KOPT-K1 (cell line): ENCODE results near the gene HES5.
"Not testable (repeated sequence)": the region's sequence is repeated elsewhere in the genome, so short reads cannot be mapped to it uniquely, and the experiment has no call there.

ENCODE experiments used
- H3K27ac ChIP-seq: fragments of 200-600 bp; sonication (generic); 2 replicates; pipeline ENCODE4 v1.5.1; 2016; ENCODE audit warnings: antibody characterized with exemption, mild to moderate bottlenecking, low read depth, low read length; ENCODE audit not compliant: poor library complexity, severe bottlenecking
- H3K36me3 ChIP-seq: fragments of 200-600 bp; sonication (generic); 2 replicates; pipeline ENCODE4 v1.5.1; 2017; ENCODE audit warnings: antibody characterized with exemption, mild to moderate bottlenecking, low read length, moderate library complexity; ENCODE audit not compliant: insufficient read depth
- H3K9me3 ChIP-seq: fragments of 200-600 bp; sonication (generic); 2 replicates; pipeline ENCODE4 v1.5.1; 2017; ENCODE audit warnings: antibody characterized with exemption, low read length, mild to moderate bottlenecking; ENCODE audit not compliant: insufficient read depth, poor library complexity, severe bottlenecking

The HES5 gene

GRCh38 chr1:2529784-2530512, at the start of gene HES5:
TSS of gene HES5 (minus strand) at chr1:2530263. CDS start at chr1:2530164, 99 bp downstream.
- Histone ChIP-seq H3K9me3 (no peaks in the 10 kb centered on the region), H3K27ac (no peak within 1 kb of the TSS), H3K36me3 (no peaks in the 10 kb centered on the region)

GRCh38 chr1:2578758-2579118, 48.7 kb upstream of the HES5 start:
- H3K27ac ChIP-seq: no peak overlapping the region
- peaks cover under 1% of the 10 kb centered on the region for H3K9me3 ChIP-seq
- no peaks in the 10 kb centered on the region for H3K36me3 ChIP-seq

GRCh38 chr1:2577565-2578075, 47.6 kb upstream of the HES5 start:
- not testable (repeated sequence) for H3K9me3 ChIP-seq, H3K27ac ChIP-seq, H3K36me3 ChIP-seq

DNA sequence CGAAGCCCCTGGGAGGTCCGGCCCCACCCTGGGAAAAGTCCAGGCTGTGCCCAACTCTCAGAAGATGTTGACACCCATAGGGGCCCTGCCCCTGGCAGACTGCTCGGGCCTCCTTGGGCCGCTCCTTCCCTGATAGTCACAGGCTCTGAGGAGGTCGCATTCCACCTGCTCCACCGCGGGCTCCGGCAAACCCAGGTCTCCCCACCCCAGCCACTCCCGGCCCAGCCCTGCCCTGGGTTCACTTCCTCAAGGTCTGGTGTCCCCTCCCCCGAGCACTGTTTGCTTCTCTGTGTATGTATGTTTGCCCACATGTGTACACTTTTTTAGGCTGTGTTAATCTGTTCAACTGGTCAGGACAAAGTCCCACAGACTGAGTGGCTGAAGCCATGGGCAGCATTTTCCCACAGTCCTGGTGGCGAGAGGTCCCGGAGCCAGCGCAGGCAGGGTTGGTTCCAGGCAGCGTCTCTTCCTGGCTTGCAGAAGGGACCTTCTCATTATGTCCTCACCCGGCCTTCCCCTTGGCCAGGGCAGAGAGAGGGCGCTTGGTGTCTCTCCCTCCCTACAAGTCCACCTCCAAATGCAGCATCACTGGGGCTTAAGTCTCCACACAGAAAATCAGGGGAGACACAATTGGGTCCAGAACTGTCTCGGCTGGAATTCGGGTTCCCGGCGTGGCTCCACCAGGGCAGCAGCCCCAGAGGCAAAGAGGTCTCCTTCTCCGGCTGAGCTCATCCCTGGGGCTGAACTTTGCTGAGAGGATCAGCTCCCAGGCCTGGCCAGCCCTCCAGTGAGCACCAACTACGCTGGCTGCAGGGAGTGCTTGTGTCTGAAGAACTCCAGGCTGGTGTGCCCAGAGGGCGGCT, 46.0 kb upstream of the HES5 start:
- Histone ChIP-seq H3K36me3 (no peaks in the 10 kb centered on the region), H3K27ac (no peak overlapping the region), H3K9me3 (peaks cover 8% of the 10 kb centered on the region)

GRCh38 chr1:2574350-2574749, 44.3 kb upstream of the HES5 start:
- H3K36me3 ChIP-seq: no peaks in the 10 kb centered on the region
- peaks cover 8% of the 10 kb centered on the region for H3K9me3 ChIP-seq
- H3K27ac ChIP-seq: no peak overlapping the region

DNA sequence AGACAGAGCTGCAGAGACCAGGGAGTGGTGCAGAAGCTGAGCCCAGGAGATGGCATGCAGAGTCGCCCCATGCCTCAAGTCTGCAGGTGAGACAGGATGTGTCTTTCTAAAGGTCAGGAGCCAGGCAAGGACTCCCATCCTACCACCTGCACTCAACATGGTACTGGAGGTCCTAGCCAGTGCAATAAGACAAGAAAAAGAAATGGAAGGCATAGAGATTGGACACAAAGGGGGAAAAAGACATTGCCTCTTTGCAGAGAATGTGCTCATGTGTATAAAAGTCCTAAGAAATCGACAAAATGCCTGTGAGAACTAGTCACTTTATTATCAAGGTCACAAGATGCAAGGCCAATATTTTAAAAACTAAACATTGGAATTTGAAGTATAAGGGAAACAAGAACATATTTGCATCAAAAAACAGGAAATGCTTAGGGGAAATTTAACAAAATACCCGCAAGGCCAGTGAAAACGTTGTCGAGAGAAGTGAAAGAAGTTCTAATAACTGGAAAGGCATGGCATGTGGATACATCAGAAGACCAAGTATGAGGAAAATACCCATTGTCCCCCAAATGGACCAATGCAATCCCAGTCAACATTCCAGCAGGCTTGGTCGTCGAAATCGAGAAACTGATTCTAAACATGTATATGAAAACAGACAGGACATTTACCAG, 43.3 kb upstream of the HES5 start:
- peaks cover 8% of the 10 kb centered on the region for H3K9me3 ChIP-seq

DNA sequence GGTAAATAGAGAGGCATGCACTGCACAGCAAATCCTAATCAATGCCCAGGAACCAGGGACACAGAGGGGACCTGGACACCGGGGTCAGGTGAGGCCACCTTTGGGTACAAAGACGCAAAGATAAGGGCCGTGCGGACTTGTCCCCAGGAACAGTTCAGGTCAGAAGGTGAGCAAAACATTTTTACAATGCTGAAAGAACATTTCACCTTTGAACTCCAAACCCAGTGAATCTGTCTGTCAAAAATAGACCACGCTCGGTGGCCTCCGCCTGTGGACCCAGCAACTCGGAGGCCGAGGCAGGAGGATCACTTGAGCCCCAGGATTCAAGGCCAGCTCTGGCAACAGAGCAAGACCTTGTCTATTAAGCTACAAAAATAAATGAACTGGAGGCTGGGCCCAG, 41.3 kb upstream of the HES5 start:
- Histone ChIP-seq H3K27ac (no peak overlapping the region), H3K36me3 (no peaks in the 10 kb centered on the region), H3K9me3 (peaks cover 8% of the 10 kb centered on the region)

More for the DNA sequence above, 43.3 kb upstream of the HES5 start:
- H3K27ac ChIP-seq: no peak overlapping the region
- H3K36me3 ChIP-seq: no peaks in the 10 kb centered on the region

DNA sequence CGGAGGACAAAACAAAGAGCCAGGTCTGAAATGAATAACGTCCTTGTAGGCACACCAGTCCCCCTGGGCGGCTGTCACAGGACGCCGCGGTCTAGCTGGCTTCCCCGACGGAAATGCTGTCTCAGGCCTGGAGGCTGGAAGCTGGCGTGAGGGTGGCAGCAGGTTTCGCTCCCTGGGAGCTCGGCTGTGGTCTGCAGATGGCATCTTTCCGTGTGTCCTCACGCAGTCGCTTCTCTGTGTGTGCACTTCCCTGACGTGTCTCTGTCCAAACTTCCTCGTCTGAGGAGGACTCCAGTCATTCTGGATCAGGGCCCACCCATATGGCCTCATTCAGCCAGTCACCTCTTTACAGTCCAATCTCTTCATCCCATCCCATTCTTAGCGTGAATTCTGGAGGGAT, 40.3 kb upstream of the HES5 start:
- Histone ChIP-seq H3K9me3 (peaks cover 8% of the 10 kb centered on the region), H3K27ac (no peak overlapping the region), H3K36me3 (no peaks in the 10 kb centered on the region)

DNA sequence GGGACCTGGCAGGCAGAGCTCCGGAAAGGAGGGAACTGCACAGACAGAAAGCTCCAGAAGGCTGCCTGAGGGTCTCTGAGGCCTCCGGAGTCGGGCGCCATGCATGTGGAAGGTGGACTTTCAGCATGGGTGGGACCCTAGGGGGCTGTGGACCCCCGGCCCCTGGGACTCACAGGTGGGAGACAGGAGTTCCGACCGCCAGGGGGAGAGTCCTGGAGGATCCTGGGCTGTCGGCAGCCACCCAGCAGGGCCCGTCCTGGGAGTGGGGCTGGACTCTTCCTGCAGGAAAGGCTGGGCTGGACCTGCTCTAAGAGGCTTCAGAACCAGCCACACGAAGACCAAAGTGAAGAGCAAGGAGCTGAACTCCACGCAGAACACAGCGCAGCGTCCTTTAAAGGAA, 39.6 kb upstream of the HES5 start:
- not testable (repeated sequence) for H3K36me3 ChIP-seq, H3K9me3 ChIP-seq

DNA sequence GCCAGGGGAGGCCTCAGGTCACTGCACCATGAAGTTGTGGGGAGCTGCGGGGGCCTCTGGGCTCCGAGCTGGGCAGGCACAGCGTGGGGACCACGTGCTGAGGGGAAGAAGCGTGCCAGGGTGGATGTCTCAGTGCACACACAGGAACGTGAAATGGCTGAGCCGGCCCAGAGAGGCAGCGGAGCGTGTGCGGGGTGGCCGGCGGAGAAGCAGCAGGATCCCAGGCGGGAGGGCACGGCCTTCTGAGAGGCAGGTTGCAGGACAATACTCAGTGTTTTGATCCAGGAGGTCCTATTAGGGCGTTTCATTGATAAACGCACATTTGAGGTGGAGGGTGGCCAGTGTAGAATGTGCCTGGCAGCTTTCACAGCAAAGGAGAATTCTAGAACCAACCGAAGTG, 39.0 kb upstream of the HES5 start:
- Histone ChIP-seq H3K36me3 (no peaks in the 10 kb centered on the region), H3K9me3 (peaks cover 8% of the 10 kb centered on the region), H3K27ac (no peak overlapping the region)

More for the DNA sequence above, 39.6 kb upstream of the HES5 start:
- H3K27ac ChIP-seq: not testable (repeated sequence)

DNA sequence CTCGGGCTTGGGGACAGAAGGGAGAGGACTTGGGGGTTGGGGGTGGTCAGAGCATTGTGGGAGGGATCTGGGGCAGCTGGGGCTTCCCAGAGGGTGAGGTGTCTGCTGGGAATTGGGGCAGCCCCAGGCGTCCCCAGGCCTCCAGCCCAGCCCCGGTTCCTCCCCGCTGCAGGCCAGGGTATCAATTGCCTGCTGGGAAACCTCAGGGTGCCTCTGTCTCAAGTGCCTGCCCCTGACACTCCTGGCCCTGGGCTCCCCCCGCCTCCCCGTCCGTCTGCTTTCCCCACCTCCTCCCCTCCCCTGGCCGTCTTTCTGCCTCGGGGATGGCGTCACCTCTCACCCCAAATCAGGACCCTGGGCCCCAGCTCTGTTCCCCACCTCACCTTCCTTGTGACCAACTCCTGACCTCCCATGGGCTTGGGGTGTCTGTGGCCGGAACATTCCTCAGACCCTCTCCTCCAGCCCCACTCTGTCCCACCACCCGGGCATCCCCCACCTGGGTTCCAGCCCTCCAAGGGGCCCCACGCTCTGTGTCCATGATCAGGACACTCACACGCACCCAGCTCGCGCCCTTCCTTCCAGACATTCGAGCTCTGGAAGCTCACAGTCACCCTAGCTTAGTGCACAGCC, 38.2 kb upstream of the HES5 start:
- H3K36me3 ChIP-seq, H3K9me3 ChIP-seq: not testable (repeated sequence)

GRCh38 chr1:2567083-2567679, 37.1 kb upstream of the HES5 start:
- peaks cover 6% of the 10 kb centered on the region; the same call in 1 of the 2 replicates for H3K36me3 ChIP-seq
- H3K27ac ChIP-seq: no peak overlapping the region
- H3K9me3 ChIP-seq: no peaks in the 10 kb centered on the region

More for the DNA sequence above, 38.2 kb upstream of the HES5 start:
- H3K27ac ChIP-seq: not testable (repeated sequence)

DNA sequence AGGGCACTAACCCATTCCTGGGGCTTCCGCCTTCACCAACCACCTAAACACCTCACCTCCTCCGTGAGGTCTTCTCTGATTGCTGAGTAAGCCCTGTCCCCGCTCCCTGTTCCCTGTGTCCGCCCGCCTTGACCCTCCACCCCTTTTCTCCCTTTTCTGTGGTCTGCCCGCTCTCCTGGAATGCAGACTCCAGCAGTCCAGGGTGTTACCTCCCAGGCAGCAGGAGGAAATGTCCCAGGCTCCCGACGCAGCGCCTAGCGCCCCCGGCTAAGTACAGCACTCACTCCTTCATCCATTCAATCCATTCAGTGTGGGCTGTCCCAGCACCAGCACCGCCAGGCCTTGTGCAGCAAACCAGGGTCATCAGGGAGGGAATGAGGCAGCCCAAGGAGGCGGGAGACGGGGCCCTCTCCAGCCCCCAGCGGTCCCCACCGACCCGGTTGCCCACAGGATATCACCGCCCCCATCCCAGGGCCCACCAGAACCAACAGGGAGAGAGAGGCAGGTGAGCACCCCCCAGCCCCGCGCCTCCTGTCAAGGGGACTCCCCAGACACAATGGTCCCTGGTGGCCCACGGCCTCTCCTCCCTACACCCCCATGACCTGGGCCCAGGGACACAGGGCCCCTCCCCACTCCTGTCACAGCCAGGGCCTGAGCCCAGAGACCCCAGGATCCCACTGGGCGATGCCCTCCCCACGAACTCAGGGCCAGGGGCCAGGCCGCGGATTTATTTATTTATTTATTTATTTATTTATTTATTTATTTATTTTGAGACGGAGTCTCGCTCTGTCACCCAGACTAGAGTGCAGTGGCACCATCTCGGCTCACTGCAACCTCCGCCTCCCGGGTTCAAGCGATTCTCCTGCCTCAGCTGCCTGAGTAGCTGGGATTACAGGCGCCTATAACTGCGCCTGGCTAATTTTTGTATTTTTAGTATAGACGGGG, 36.3 kb upstream of the HES5 start:
- peaks cover 6% of the 10 kb centered on the region; the same call in 1 of the 2 replicates for H3K36me3 ChIP-seq
- H3K27ac ChIP-seq: no peak overlapping the region
- no peaks in the 10 kb centered on the region for H3K9me3 ChIP-seq
